PC-9 (cell line): Measurements from ENCODE around the gene OR11A1. TPM values are rescaled to one million over a fixed set of nuclear protein-coding genes. Genes with fewer than 3 reads are reported as not detected.

Experiments
- BruUV-seq: library from RNA; stranded (reverse); fragments of 400-500 nt; replicated peaks from 2 replicates; lab custom pipeline; 2021; lab: Mats Ljungman, UMichigan
- CTCF ChIA-PET: fragments of 300-600 bp; sonication (Branson Sonifier 250); formaldehyde crosslinking; loops from one replicate; lab custom pipeline; 2022; ENCODE audit warnings: antibody characterized with exemption; lab: Charles Lee
- POLR2A ChIA-PET: fragments of 300-600 bp; sonication (Branson Sonifier 250); formaldehyde crosslinking; loops from one replicate; lab custom pipeline; 2022; ENCODE audit warnings: antibody characterized with exemption; ENCODE audit not compliant: unreplicated experiment; lab: Charles Lee
- DNase-seq, 2 experiments: peaks; one replicate each; pipeline versions ENCODE4 v3.0.0 to v3.0.0-alpha.2; 2015 to 2022; ENCODE audit warnings: mixed read lengths in 1 of 2
- H2AFZ ChIP-seq: fragments of 200-600 bp; sonication (generic); 2 replicates; pipeline ENCODE4 v1.8.1; 2017; ENCODE audit warnings: antibody characterized with exemption
- H3F3A ChIP-seq: fragments of 200-600 bp; sonication (generic); 2 replicates; pipeline ENCODE4 v1.8.1; 2017; ENCODE audit warnings: antibody characterized with exemption, mild to moderate bottlenecking, low read depth; ENCODE audit not compliant: insufficient read depth
- H3K27ac ChIP-seq: fragments of 200-600 bp; sonication (generic); 2 replicates; pipeline ENCODE4 v1.6.1; 2016; ENCODE audit warnings: mixed run types
- H3K27me3 ChIP-seq: fragments of 200-600 bp; sonication (generic); 2 replicates; pipeline ENCODE4 v1.6.1; 2016; ENCODE audit warnings: low read depth, mixed run types; ENCODE audit not compliant: insufficient read depth
- H3K36me3 ChIP-seq: fragments of 200-600 bp; sonication (generic); 2 replicates; pipeline ENCODE4 v1.6.1; 2016; ENCODE audit warnings: low read depth, mixed run types
- H3K4me1 ChIP-seq: fragments of 200-600 bp; sonication (generic); replicated peaks from 2 replicates; pipeline ENCODE4 v1.6.1; 2016; ENCODE audit warnings: mixed run types; ENCODE audit not compliant: insufficient read depth
- H3K4me2 ChIP-seq: fragments of 200-600 bp; sonication (generic); 2 replicates; pipeline ENCODE4 v1.6.1; 2017; ENCODE audit warnings: mixed run types
- H3K4me3 ChIP-seq: fragments of 200-600 bp; sonication (generic); 2 replicates; pipeline ENCODE4 v1.6.1; 2016; ENCODE audit warnings: mixed run types
- H3K79me2 ChIP-seq: fragments of 200-600 bp; sonication (generic); 2 replicates; pipeline ENCODE4 v1.6.1; 2017; ENCODE audit warnings: low read depth, mixed run types
- H3K9me2 ChIP-seq: fragments of 200-600 bp; sonication (generic); 2 replicates; pipeline ENCODE4 v1.8.1; 2017; ENCODE audit warnings: mild to moderate bottlenecking; ENCODE audit not compliant: insufficient read depth
- H3K9me3 ChIP-seq: fragments of 200-600 bp; sonication (generic); 2 replicates; pipeline ENCODE4 v1.8.1; 2016; ENCODE audit warnings: low read depth; ENCODE audit not compliant: insufficient read depth
- H4K20me1 ChIP-seq: fragments of 200-600 bp; sonication (generic); 2 replicates; pipeline ENCODE4 v1.8.1; 2017; ENCODE audit not compliant: insufficient read depth
- EZH2 ChIP-seq: fragments of 200-600 bp; sonication (generic); IDR thresholded peaks from 2 replicates; pipeline ENCODE4 v1.8.0; 2017; ENCODE audit warnings: antibody characterized with exemption, low read depth
- intact Hi-C: fragments of 100-400 bp; cut with micrococcal nuclease; formaldehyde crosslinking; loops from one replicate; pipeline ENCODE4 v1.10.0; 2022; ENCODE audit not compliant: unreplicated experiment
- total RNA-seq: library from RNA; stranded (reverse); gene quantifications from 2 replicates; pipeline ENCODE4 v1.2.3, GENCODE V29; 2021
- TF ChIP-seq, protein P1 (sequence below): fragments of 200-600 bp; sonication (generic); conservative IDR thresholded peaks from 2 replicates; pipeline ENCODE4 v1.6.1; 2017; ENCODE audit warnings: mixed run types, antibody characterized with exemption, mild to moderate bottlenecking, moderate library complexity

OR11A1 gene
- total RNA-seq, 1 experiment from 2014 or later: not detected

- intact Hi-C loops: no loop called here
- Histone ChIP-seq H3K4me2 (no peak overlapping the region), H3K36me3 (no peaks in the 10 kb centered on the region), H3K79me2 (no peaks in the 10 kb centered on the region), H3K4me3 (no peak overlapping the region), H3K27ac (no peak overlapping the region), H4K20me1 (no peaks in the 10 kb centered on the region; the same call in 1 of the 2 replicates), H2AFZ (no peak overlapping the region), H3K9me3 (no peaks in the 10 kb centered on the region), H3K4me1 (no peaks in the 10 kb centered on the region), H3F3A (no peaks in the 10 kb centered on the region), H3K9me2 (no peaks in the 10 kb centered on the region), H3K27me3 (no peaks in the 10 kb centered on the region)
- no peak for TF ChIP-seq EZH2
- TF ChIP-seq, protein P1, sequence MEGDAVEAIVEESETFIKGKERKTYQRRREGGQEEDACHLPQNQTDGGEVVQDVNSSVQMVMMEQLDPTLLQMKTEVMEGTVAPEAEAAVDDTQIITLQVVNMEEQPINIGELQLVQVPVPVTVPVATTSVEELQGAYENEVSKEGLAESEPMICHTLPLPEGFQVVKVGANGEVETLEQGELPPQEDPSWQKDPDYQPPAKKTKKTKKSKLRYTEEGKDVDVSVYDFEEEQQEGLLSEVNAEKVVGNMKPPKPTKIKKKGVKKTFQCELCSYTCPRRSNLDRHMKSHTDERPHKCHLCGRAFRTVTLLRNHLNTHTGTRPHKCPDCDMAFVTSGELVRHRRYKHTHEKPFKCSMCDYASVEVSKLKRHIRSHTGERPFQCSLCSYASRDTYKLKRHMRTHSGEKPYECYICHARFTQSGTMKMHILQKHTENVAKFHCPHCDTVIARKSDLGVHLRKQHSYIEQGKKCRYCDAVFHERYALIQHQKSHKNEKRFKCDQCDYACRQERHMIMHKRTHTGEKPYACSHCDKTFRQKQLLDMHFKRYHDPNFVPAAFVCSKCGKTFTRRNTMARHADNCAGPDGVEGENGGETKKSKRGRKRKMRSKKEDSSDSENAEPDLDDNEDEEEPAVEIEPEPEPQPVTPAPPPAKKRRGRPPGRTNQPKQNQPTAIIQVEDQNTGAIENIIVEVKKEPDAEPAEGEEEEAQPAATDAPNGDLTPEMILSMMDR: no peak
- DNase-seq: no peak
- BruUV-seq: no TSS peak
- POLR2A ChIA-PET: no interaction called here
- CTCF ChIA-PET: no interaction called here
Measured at GRCh38 chr6:29483735-29484134, 26.9 kb upstream of the OR11A1 start.

DNA sequence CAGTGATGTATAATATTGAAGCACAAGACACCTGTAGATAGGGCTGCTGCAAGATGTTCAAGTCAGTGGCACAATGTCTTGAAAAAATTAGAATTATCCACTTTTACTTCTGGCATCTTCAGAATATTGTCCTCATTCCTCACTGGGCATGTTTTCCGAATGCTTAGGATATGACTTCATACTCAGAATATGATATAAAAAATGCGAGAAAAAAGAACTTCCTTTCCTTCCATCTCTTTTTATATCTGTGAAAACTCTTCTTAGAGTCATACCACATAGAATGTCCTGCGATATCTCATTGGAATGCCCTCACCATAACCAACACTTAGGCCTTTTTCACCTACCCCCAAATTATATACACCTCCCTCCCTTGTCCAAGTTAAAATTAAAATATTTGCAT is 26.3 kb upstream of the OR11A1 start:
- H2AFZ ChIP-seq: no peak overlapping the region
- no peaks in the 10 kb centered on the region for H3K36me3 ChIP-seq
- H3K4me1 ChIP-seq: no peaks in the 10 kb centered on the region
- intact Hi-C loops: no loop called here
- DNase-seq: no peak
- BruUV-seq: no TSS peak
- TF ChIP-seq, protein P1: no peak
- no peak for TF ChIP-seq EZH2
- H3K4me3 ChIP-seq: no peak overlapping the region
- no peaks in the 10 kb centered on the region for H3K9me3 ChIP-seq
- no peaks in the 10 kb centered on the region for H3K27me3 ChIP-seq
- no peak overlapping the region for H3K4me2 ChIP-seq
- no peaks in the 10 kb centered on the region for H3F3A ChIP-seq
- ChIA-PET POLR2A (no interaction called here), CTCF (no interaction called here)
- H3K79me2 ChIP-seq: no peaks in the 10 kb centered on the region
- H4K20me1 ChIP-seq: no peaks in the 10 kb centered on the region; the same call in 1 of the 2 replicates
- no peaks in the 10 kb centered on the region for H3K9me2 ChIP-seq
- no peak overlapping the region for H3K27ac ChIP-seq

DNA sequence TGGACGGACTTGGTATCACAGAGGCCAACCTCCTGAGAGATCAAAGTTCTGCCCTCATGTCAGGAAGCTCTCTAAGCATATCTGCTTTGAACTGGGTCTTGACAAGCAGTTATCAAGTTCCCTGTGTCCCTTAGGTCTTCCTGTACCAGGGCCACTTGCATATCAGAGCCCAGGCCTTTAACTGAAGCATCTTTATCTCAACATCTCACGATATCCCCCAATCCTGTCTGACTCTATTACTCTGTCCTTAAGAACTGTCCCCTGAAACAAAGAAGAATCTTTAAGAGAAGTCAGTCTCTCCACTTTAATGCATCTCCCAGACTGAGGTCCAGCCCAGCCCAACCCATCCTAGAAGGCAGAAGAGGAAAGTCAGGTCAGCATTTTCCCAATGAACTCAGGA is 22.7 kb upstream of the OR11A1 start:
- no peaks in the 10 kb centered on the region; the same call in 1 of the 2 replicates for H3K27me3 ChIP-seq

More for the DNA sequence above, 22.7 kb upstream of the OR11A1 start:
- intact Hi-C loops: no loop called here
- no peak for DNase-seq
- Histone ChIP-seq H3K79me2 (no peaks in the 10 kb centered on the region), H4K20me1 (no peaks in the 10 kb centered on the region), H3K4me2 (no peak overlapping the region), H3K36me3 (no peaks in the 10 kb centered on the region), H3K27ac (no peak overlapping the region), H3K9me3 (no peaks in the 10 kb centered on the region), H2AFZ (no peak overlapping the region), H3K4me1 (no peaks in the 10 kb centered on the region), H3F3A (no peaks in the 10 kb centered on the region), H3K4me3 (no peak overlapping the region), H3K9me2 (no peaks in the 10 kb centered on the region)
- no TSS peak for BruUV-seq
- TF ChIP-seq, protein P1: no peak
- no peak for TF ChIP-seq EZH2
- ChIA-PET CTCF (no interaction called here), POLR2A (no interaction called here)
